GM18909 (cell line): ENCODE results near the gene FRMD4A.
"Not testable (repeated sequence)": the region's sequence is repeated elsewhere in the genome, so short reads cannot be mapped to it uniquely, and the experiment has no call there.

Source experiments
- ATAC-seq: cut with Tn5 transposase; IDR thresholded peaks from one replicate; pipeline ENCODE4 v1.9.1; 2021; ENCODE audit warnings: mild to moderate bottlenecking; ENCODE audit not compliant: unreplicated experiment, poor library complexity

Gene FRMD4A

DNA sequence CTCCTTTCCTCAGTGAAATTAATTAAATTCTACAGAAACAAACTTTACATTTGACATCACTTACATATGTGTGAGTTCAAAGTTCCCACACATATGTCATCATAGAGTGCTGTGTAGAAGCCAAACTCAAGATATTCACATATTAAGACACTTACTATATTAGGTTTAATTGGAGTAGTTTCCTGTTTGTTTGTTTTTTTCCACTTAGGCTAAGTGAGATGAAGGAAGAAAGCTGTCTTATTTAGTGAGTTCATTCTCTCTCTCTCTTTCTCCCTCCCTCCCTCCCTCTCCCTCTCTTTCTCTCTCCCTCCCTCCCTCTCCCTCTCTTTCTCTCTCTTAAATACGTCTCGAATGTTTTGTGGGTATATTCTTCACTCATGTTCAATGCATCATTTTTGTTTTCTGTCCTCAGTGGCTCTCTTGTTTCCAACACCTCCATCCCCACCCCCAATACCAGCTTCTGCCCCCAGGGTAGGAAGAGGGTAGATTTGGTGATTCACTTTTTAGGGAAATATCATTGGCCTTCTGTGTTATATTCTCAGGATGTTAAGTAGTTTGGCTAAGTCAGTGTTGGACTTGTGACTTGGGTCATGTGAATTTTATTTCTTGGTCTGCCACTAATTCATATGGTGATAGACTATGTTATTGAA lies 262.0 kb downstream of the FRMD4A start:
- ATAC-seq: no peak

DNA sequence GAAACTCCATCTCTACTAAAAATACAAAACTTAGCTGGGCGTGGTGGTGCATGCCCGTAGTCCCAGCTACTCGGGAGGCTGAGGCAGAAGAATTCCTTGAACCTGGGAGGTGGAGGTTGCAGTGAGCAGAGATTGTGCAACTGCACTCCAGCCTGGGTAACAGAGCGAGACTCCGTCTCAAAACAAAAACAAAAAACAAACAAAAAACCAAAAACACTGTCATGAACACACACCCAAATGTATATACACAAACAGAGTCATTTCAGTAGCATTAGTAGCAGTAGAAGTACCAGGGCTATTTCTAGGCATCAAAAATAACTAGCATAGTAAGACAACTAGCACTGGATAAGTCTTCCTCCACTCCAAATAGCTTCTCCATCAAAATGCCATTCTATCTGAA lies 263.1 kb downstream of the FRMD4A start:
- ATAC-seq: not testable (repeated sequence)

GRCh38 chr10:14066106-14066505 lies 264.6 kb downstream of the FRMD4A start:
- ATAC-seq: no peak

- ATAC-seq: no peak
Measured at GRCh38 chr10:14063531-14064285, 267.0 kb downstream of the FRMD4A start.

DNA sequence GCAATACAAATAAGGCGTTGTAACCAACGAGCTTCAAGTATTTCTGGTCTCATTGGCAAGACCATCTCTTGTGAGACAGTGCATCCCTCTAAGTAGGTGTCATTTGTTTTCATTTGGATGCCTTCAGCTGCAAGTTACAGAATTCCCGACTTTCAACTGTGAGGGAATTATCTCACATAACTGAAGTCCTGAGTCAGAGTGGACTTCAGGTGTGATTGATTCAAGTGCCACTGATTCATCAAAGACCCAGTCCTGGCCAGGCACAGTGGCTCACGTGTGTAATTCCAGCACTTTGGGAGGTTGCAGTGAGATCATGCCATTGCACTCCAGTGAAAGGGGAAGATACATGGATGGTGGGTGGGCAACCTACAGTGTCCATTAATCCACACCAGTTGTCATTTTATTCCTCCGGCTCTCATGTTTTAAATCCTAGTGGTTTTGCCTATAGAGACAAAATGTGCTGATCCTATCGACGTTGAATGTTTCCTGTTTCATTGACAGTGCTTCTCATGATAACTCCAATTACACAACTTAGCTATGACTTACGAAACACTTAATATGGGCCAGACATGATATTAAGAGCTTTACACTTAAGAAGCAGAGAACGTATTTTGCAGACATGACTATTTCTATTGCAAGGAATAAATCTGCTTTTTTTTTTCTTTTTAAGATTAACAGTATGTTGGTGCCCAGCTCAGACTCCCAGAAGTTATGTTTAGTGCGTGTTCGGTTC lies 268.0 kb downstream of the FRMD4A start:
- no peak for ATAC-seq

DNA sequence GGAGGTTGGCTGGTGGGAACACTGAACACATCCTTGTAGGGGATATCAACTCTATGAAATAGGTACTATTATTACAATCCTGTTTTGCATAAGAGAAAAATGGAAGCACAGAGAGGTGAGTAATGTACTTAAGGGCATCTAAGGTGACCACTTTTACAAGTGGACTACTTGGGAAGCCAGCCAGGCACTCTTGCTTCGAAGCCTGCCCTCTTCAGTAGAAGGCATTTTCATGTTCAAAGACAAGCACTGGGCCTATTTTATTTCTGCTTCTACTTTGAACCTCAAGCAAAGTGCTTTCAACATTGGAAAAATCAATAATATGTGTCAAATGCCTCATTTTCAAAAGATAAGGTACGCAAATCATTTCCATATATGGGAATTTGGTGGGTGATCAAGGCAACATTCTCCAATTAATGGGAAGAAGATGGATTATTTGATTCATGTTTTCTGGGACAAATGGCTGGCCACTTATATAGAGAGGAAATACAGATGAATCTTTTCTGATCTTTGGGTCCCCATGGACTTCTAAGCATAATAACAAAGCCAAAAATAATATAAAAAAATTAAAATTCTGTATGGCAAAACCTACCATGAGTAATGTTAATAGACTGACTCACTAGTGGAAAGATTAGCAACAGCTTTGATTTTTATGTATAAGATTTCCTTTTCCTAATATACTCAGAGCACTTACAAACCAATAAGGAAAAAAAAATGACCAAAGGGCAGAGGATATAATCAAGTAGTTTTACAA lies 270.2 kb downstream of the FRMD4A start:
- ATAC-seq: no peak

- no peak for ATAC-seq
Measured at GRCh38 chr10:14056610-14057332, 274.0 kb downstream of the FRMD4A start.

DNA sequence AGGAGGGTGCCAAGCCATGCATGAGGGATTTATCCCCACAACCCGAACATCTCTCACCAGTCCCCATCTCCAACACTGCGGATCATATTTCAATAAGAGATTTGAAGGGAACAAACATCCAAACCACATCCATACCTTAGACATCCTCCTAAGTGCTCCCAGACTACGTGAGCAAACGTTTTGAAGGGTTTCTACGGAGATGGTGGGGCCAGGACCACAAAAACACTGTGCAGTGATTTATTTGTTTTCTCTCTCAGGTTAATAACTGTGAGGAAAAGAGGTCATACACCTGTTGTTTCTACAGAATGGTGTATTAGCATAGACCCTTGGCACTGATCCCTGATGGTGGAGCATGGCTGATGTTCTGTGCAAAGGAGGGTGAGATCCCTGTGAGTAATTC lies 277.8 kb downstream of the FRMD4A start:
- no peak for ATAC-seq

DNA sequence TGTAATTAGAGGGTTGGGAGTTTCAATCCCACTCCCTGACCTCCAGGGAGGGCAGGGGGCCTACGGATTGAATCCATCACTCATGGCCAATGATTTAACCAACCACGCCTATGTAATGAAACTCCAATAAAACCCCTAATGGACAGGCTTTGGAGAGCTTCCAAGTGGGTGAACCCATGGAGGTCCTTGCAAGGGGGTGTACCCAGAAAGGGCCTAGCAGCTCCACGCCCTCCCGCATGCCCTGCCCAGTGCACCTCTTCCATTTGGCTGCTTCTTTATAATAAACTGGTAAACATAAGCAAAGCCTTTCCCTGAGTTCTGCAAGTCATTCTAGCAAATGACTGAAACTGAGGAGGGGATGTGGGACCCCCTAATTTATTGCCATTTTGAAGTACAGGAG lies 280.1 kb downstream of the FRMD4A start:
- no peak for ATAC-seq

DNA sequence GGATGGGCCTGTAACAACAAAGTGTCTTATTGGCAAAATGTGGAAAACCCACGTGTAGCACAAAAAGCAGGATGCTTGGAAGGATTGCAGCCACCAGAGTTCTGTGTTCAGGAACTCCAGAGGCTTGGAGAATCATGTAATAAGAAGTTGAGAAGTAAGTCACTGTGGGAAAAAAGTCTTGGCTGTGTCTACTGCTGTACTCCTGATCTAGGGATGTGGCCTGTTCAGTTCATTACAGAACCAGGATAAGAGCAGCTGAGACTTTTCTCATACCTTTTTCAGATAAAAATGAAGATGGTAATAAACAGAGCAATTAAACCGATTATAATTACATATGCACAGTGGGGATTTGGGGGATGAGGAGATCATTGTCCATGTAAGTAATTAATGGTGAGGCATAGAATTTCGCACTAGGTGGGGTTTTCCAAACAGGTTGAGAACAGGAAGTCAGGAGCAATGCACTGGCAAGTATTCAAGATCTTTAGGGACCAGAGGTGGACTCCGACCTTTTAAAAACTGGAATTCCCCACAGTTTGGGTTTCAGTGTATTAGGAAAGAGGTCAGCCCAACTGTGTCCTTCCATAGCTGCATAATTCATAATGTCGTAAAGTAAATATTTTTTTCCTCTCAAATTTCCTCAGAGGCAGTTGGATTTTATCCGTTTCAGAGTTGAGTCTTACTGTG lies 281.7 kb downstream of the FRMD4A start:
- ATAC-seq: no peak

DNA sequence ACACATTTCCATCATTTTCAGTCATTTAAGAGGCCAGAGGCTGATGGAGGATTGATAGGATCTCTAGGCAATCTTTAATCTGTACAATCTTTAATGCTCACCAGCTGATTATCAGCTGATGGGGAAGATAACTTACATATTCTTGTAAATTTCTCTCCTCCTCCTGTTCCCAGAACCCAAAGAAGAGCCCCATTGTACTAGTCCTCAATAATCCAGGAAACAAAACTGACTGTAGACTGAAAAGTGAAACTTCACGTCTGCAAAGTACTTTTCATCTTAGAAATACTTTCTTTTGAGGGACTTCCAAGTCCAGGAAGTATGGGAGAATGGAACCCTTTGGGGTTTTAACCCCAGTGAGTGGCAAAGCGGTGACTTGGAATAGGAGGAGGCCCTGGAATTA lies 283.3 kb downstream of the FRMD4A start:
- no peak for ATAC-seq

- ATAC-seq: not testable (repeated sequence)
Measured at GRCh38 chr10:14042051-14042450, 288.7 kb downstream of the FRMD4A start.

- ATAC-seq: no peak
Measured at GRCh38 chr10:14040787-14041631, 289.7 kb downstream of the FRMD4A start.

DNA sequence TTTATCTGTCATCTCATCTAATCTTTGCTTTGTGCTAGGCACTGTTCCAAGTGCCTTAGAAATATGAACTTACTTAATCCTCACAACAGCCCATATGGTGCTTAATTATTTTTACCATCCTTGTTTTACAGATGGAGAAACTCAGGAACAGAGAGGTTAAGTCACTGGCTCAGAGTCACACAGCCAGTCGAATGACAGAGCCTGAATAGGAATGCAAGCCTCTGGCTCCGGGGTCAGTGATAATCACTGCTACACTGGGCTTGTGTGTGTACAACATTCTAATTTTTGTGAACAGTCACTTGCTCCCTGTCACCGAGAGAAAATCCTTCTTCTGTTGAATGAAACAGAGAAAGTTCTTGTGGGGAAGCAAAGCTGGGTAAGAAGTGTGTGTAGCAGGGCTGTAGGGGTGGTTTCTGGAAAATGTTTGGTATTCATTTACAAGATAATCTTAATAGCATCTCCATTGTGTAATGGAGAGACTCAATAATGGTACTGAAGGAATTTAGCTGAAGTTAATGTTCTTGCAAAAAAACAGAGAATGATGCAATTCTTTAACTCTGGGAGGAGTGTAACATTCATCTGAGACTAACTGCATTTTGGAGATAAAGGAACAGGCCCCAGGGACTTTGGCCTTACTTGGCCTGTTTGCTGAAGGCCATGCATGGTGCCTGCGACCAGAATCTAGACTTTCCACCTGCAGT lies 290.6 kb downstream of the FRMD4A start:
- no peak for ATAC-seq

GRCh38 chr10:14036233-14036632 lies 294.5 kb downstream of the FRMD4A start:
- ATAC-seq: no peak

DNA sequence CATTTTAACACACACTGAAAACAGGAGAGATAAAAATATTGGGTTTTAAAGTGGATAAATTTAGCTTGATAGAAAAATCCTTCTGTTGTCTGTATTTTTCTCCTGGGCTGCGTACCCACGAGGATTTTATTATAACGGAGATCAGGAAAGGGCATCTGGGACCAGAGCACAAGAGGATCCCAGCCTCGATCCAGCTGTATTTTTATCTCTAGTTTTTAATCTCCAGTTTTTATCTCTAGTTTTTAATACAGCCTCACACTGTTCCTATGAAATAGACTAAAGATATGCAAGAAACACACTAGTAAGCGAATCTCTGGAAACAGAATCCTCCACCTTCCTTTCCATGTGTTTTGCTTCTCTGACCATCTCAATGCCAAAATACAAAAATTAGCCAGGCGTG lies 295.2 kb downstream of the FRMD4A start:
- ATAC-seq: no peak

GRCh38 chr10:14032406-14032998 lies 298.2 kb downstream of the FRMD4A start:
- no peak for ATAC-seq

- ATAC-seq: no peak
Measured at GRCh38 chr10:14026325-14026724, 304.4 kb downstream of the FRMD4A start.
